Measurements from ENCODE around the gene ANAPC4. TPM values are rescaled to one million over a fixed set of nuclear protein-coding genes. Genes with fewer than 3 reads are reported as not detected.

The ANAPC4 gene
- polyA plus RNA-seq, 1 experiment, result 26.2 TPM

- Histone ChIP-seq H3K9me3 (ENCODE audit: control insufficient read depth, insufficient read depth, low read length) (no peaks in the 10 kb centered on the region), H3K27me3 (ENCODE audit: control insufficient read depth, insufficient read depth, low read length) (no peaks in the 10 kb centered on the region), H3K27ac (ENCODE audit: low read depth, low read length) (no peak overlapping the region), H3K4me3 (ENCODE audit: low read depth, low read length) (no peak overlapping the region)
- ChIA-PET CTCF (interaction anchor here (1.0 kb wide), 1 partner anchor 31 kb away, joined by 5 read pairs; the partner anchor contains the start of gene ZCCHC4), POLR2A (no interaction called here)
- TF ChIP-seq CTCF (IDR thresholded peaks at IDR 0.05; ENCODE audit: low read depth, low read length), result no peak
- no peak for DNase-seq (ENCODE audit: low read depth, low spot score)
Measured at GRCh38 chr4:25343671-25344070, 33.4 kb upstream of the ANAPC4 start.

- no peak for TF ChIP-seq CTCF (IDR thresholded peaks at IDR 0.05; ENCODE audit: low read depth, low read length)
- H3K9me3 ChIP-seq (ENCODE audit: control insufficient read depth, insufficient read depth, low read length), result no peaks in the 10 kb centered on the region
- no peaks in the 10 kb centered on the region for H3K27me3 ChIP-seq (ENCODE audit: control insufficient read depth, insufficient read depth, low read length)
- ChIA-PET CTCF (interaction anchor here (0.6 to 3.2 kb wide), 2 partner anchors 33 to 110 kb away, joined by 3 to 23 read pairs; partner anchors contain the start of gene ZCCHC4), POLR2A (no interaction called here)
- H3K4me3 ChIP-seq (ENCODE audit: low read depth, low read length), result no peak overlapping the region
- no peak overlapping the region for H3K27ac ChIP-seq (ENCODE audit: low read depth, low read length)
- DNase-seq (ENCODE audit: low read depth, low spot score), result no peak
Measured at GRCh38 chr4:25345744-25346143, 31.3 kb upstream of the ANAPC4 start.

- no peaks in the 10 kb centered on the region for H3K27me3 ChIP-seq (ENCODE audit: control insufficient read depth, insufficient read depth, low read length)
- no peak overlapping the region for H3K27ac ChIP-seq (ENCODE audit: low read depth, low read length)
- CTCF ChIA-PET, result interaction anchor here (0.6 to 3.2 kb wide), 2 partner anchors 35 to 238 kb away, joined by 4 to 23 read pairs; partner anchors contain the start of gene ZCCHC4
- no peaks in the 10 kb centered on the region for H3K9me3 ChIP-seq (ENCODE audit: control insufficient read depth, insufficient read depth, low read length)
- no peak overlapping the region for H3K4me3 ChIP-seq (ENCODE audit: low read depth, low read length)
- POLR2A ChIA-PET, result no interaction called here
- no peak for DNase-seq (ENCODE audit: low read depth, low spot score)
- no peak for TF ChIP-seq CTCF (IDR thresholded peaks at IDR 0.05; ENCODE audit: low read depth, low read length)
Measured at GRCh38 chr4:25346913-25347312, 30.1 kb upstream of the ANAPC4 start.

- TF ChIP-seq CTCF (IDR thresholded peaks at IDR 0.05; ENCODE audit: low read depth, low read length), result no peak
- Histone ChIP-seq H3K27ac (ENCODE audit: low read depth, low read length) (no peak overlapping the region), H3K4me3 (ENCODE audit: low read depth, low read length) (no peak overlapping the region), H3K27me3 (ENCODE audit: control insufficient read depth, insufficient read depth, low read length) (no peaks in the 10 kb centered on the region), H3K9me3 (ENCODE audit: control insufficient read depth, insufficient read depth, low read length) (no peaks in the 10 kb centered on the region)
- no peak for DNase-seq (ENCODE audit: low read depth, low spot score)
- CTCF ChIA-PET, result interaction anchor here (0.6 to 3.2 kb wide), 2 partner anchors 35 to 238 kb away, joined by 4 to 23 read pairs; partner anchors contain the start of gene ZCCHC4
- POLR2A ChIA-PET, result no interaction called here
Measured at GRCh38 chr4:25347473-25347872, 29.6 kb upstream of the ANAPC4 start.

- no peak for DNase-seq (ENCODE audit: low read depth, low spot score)
- Histone ChIP-seq H3K27me3 (ENCODE audit: control insufficient read depth, insufficient read depth, low read length) (no peaks in the 10 kb centered on the region), H3K4me3 (ENCODE audit: low read depth, low read length) (no peak overlapping the region), H3K27ac (ENCODE audit: low read depth, low read length) (no peak overlapping the region), H3K9me3 (ENCODE audit: control insufficient read depth, insufficient read depth, low read length) (no peaks in the 10 kb centered on the region)
- ChIA-PET POLR2A (no interaction called here), CTCF (interaction anchor here (1.3 to 4.6 kb wide), 2 partner anchors 19 to 35 kb away, joined by 3 to 26 read pairs; partner anchors contain the start of gene ZCCHC4)
- TF ChIP-seq CTCF (IDR thresholded peaks at IDR 0.05; ENCODE audit: low read depth, low read length), result no peak
Measured at GRCh38 chr4:25347971-25348370, 29.1 kb upstream of the ANAPC4 start.
